ENCODE data around the gene CD163.

- TF ChIP-seq POLR2AphosphoS5 (IDR thresholded peaks at IDR 0.05; ENCODE audit: low read depth) (no peak), CTCF (IDR thresholded peaks at IDR 0.05; ENCODE audit: insufficient read depth, low read length) (no peak), REST (IDR thresholded peaks at IDR 0.05; ENCODE audit: insufficient replicate concordance, low read depth) (no peak)
These were observed 3.9 kb downstream of the CD163 start for GRCh38 chr12:7499636-7500035.

Measured in HL-60 (cell line).